Endothelial cell of umbilical vein (primary cell): Measurements from ENCODE around the gene CCNE1. TPM values are rescaled to one million over a fixed set of nuclear protein-coding genes. Genes with fewer than 3 reads are reported as not detected.

Experiments
- BruUV-seq: library from RNA; stranded (reverse); fragments of 400-500 nt; replicated peaks from 2 replicates; lab custom pipeline; 2021; lab: Mats Ljungman, UMichigan
- CTCF ChIA-PET: fragments of 300-600, 350-600 bp; sonication (Branson Sonifier 250); formaldehyde crosslinking; loops from one replicate; lab custom pipeline; 2021; ENCODE audit warnings: antibody characterized with exemption, inconsistent platforms; lab: Charles Lee
- POLR2A ChIA-PET: fragments of 300-600, 350-600 bp; sonication (Branson Sonifier 250); formaldehyde crosslinking; loops from one replicate; lab custom pipeline; 2021; ENCODE audit warnings: antibody characterized with exemption, inconsistent platforms; lab: Charles Lee
- DNase-seq: peaks from one replicate; pipeline ENCODE4 v3.0.0-alpha.2; 2011; ENCODE audit warnings: low read depth, low spot score
- FAIRE-seq: peaks from 2 replicates; lab custom pipeline; 2011; peaks lifted over from hg19 to GRCh38; lab: Jason Lieb, UNC
- H2AFZ ChIP-seq: 2 replicates; pipeline ENCODE4 v1.6.0; 2012; ENCODE audit warnings: low read depth, low read length, control low read depth, inconsistent platforms
- H3K27ac ChIP-seq: 2 replicates; pipeline ENCODE4 v1.5.1; 2011; ENCODE audit warnings: low read depth, mild to moderate bottlenecking, control low read depth, low read length, moderate library complexity; ENCODE audit not compliant: insufficient read depth
- H3K27me3 ChIP-seq, 2 experiments: 2 replicates each; pipeline versions ENCODE4 v1.6.0 to v1.6.1; 2011; ENCODE audit warnings: low read length in 2 of 2, mixed read lengths in 1 of 2; ENCODE audit not compliant: control insufficient read depth in 2 of 2, insufficient read depth in 2 of 2
- H3K36me3 ChIP-seq, 2 experiments: 2 replicates in 1 of 2; 3 replicates in 1 of 2; pipeline ENCODE4 v1.5.1; 2011; ENCODE audit warnings: low read length in 2 of 2, mild to moderate bottlenecking in 1 of 2, moderate library complexity in 1 of 2; ENCODE audit not compliant: control insufficient read depth in 2 of 2, insufficient read depth in 2 of 2; ENCODE audit errors: extremely low read depth in 1 of 2
- H3K4me1 ChIP-seq: 3 replicates; pipeline ENCODE4 v1.5.1; 2011; ENCODE audit warnings: mild to moderate bottlenecking, low read length; ENCODE audit not compliant: control insufficient read depth, insufficient read depth; ENCODE audit errors: extremely low read depth
- H3K4me2 ChIP-seq: 2 replicates; pipeline ENCODE4 v1.6.1; 2011; ENCODE audit warnings: low read length, control low read depth, mixed read lengths; ENCODE audit not compliant: insufficient read depth
- H3K4me3 ChIP-seq, 3 experiments: fragments of 200-600 bp in 1 of 3; sonication (generic), shearing (Covaris generic) in 1 of 3; replicated peaks in 1 of 3; 2 replicates each; pipeline ENCODE4 v1.5.1; 2011 to 2016; ENCODE audit warnings: control low read depth in 3 of 3, low read length in 3 of 3, mild to moderate bottlenecking in 2 of 3, inconsistent platforms in 1 of 3, low read depth in 1 of 3, moderate library complexity in 1 of 3; ENCODE audit not compliant: insufficient read depth in 1 of 3
- H3K79me2 ChIP-seq: 2 replicates; pipeline ENCODE4 v1.6.0; 2012; ENCODE audit warnings: low read length, inconsistent platforms; ENCODE audit not compliant: control insufficient read depth, insufficient read depth
- H3K9ac ChIP-seq: replicated peaks from 2 replicates; pipeline ENCODE3; 2011; ENCODE audit warnings: low read length, control low read depth; ENCODE audit not compliant: insufficient read depth; ENCODE audit errors: extremely low read depth
- H3K9me1 ChIP-seq: replicated peaks from 3 replicates; pipeline ENCODE4 v1.6.0; 2011; ENCODE audit warnings: mild to moderate bottlenecking, low read length; ENCODE audit not compliant: control insufficient read depth, insufficient read depth; ENCODE audit errors: extremely low read depth
- H3K9me3 ChIP-seq: replicated peaks from 2 replicates; pipeline ENCODE4 v1.5.1; 2012; ENCODE audit warnings: low read length, inconsistent platforms; ENCODE audit not compliant: control insufficient read depth, insufficient read depth
- H4K20me1 ChIP-seq: replicated peaks from 2 replicates; pipeline ENCODE3; 2011; ENCODE audit warnings: mild to moderate bottlenecking, low read length; ENCODE audit not compliant: control insufficient read depth, insufficient read depth; ENCODE audit errors: extremely low read depth
- EZH2 ChIP-seq: IDR thresholded peaks from 2 replicates; pipeline ENCODE4 v1.6.1; 2012; ENCODE audit warnings: borderline replicate concordance, low read depth, mild to moderate bottlenecking, moderate library complexity, low read length, inconsistent platforms; ENCODE audit not compliant: severe bottlenecking
- FOS ChIP-seq: IDR thresholded peaks from 2 replicates; pipeline ENCODE4 v1.6.1; 2011; ENCODE audit warnings: mild to moderate bottlenecking, low read length, moderate library complexity, borderline replicate concordance; ENCODE audit not compliant: insufficient read depth
- GATA2 ChIP-seq: IDR thresholded peaks from 2 replicates; pipeline ENCODE4 v1.7.0; 2011; ENCODE audit warnings: low read depth, mild to moderate bottlenecking, moderate library complexity, mixed read lengths, low read length; ENCODE audit not compliant: insufficient read length, insufficient read depth
- JUN ChIP-seq: IDR thresholded peaks from 2 replicates; pipeline ENCODE4 v1.6.1; 2011; ENCODE audit warnings: borderline replicate concordance, low read depth; ENCODE audit not compliant: insufficient read length, insufficient read depth
- MYC ChIP-seq: IDR thresholded peaks from one replicate; pipeline ENCODE4 v1.6.1; 2011; ENCODE audit warnings: mild to moderate bottlenecking, low read depth, low read length
- POLR2A ChIP-seq: IDR thresholded peaks from 2 replicates; pipeline ENCODE4 v1.6.1; 2012; ENCODE audit warnings: low read depth, mild to moderate bottlenecking, control low read depth, low read length
- POLR2AphosphoS5 ChIP-seq: IDR thresholded peaks from 2 replicates; pipeline ENCODE4 v1.6.1; 2012; ENCODE audit warnings: low read depth, mild to moderate bottlenecking, control low read depth, low read length, moderate library complexity; ENCODE audit not compliant: insufficient read depth
- dilution Hi-C: fragments of 300-500 bp; cut with MboI; formaldehyde crosslinking; loops from one replicate; pipeline ENCODE4 v1.15.0; 2019; ENCODE audit warnings: low sequenced_read_pairs; ENCODE audit not compliant: extremely low pct_ligation_motif_present
- intact Hi-C: fragments of 100-400 bp; cut with micrococcal nuclease; formaldehyde crosslinking; loops from one replicate; pipeline ENCODE4 v1.10.0; 2022
- polyA plus RNA-seq, 4 experiments: library from polyadenylated mRNA; depleted of rRNA in 3 of 4; stranded (reverse) in 3 of 4; unstranded in 1 of 4; fragments of >200 nt; gene quantifications; 2 replicates each; pipeline versions ENCODE4 v1.2.1 to v1.2.3, GENCODE V29; 2011 to 2012; ENCODE audit warnings: missing spikeins in 1 of 4
- total RNA-seq: library from RNA; stranded (reverse); gene quantifications from 2 replicates; pipeline ENCODE4 v1.2.3, GENCODE V29; 2021
- TF ChIP-seq, protein P1 (sequence below): IDR thresholded peaks from 2 replicates; pipeline ENCODE4 v1.6.1; 2011; ENCODE audit not compliant: insufficient read depth, insufficient read length
- TF ChIP-seq, protein P2 (sequence below), 2 donors: IDR thresholded peaks; 1 replicate in 1 of 2; 2 replicates in 1 of 2; pipeline ENCODE4 v1.5.1; 2011; ENCODE audit warnings: low read length in 2 of 2, mild to moderate bottlenecking in 2 of 2, moderate library complexity in 2 of 2, control low read depth in 1 of 2, inconsistent platforms in 1 of 2, low read depth in 1 of 2; ENCODE audit not compliant: insufficient read depth in 1 of 2; ENCODE audit errors: extremely low read depth in 1 of 2

CCNE1 gene
- total and polyA plus RNA-seq, 2 donors (not counting 3 experiments of a cell fraction or from before 2014, with no cell fraction given), result 8.3 to 10.1 TPM

- TF ChIP-seq, protein P1, sequence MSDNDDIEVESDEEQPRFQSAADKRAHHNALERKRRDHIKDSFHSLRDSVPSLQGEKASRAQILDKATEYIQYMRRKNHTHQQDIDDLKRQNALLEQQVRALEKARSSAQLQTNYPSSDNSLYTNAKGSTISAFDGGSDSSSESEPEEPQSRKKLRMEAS, result no peak
- no peak for TF ChIP-seq MYC
- TF ChIP-seq, protein P2, sequence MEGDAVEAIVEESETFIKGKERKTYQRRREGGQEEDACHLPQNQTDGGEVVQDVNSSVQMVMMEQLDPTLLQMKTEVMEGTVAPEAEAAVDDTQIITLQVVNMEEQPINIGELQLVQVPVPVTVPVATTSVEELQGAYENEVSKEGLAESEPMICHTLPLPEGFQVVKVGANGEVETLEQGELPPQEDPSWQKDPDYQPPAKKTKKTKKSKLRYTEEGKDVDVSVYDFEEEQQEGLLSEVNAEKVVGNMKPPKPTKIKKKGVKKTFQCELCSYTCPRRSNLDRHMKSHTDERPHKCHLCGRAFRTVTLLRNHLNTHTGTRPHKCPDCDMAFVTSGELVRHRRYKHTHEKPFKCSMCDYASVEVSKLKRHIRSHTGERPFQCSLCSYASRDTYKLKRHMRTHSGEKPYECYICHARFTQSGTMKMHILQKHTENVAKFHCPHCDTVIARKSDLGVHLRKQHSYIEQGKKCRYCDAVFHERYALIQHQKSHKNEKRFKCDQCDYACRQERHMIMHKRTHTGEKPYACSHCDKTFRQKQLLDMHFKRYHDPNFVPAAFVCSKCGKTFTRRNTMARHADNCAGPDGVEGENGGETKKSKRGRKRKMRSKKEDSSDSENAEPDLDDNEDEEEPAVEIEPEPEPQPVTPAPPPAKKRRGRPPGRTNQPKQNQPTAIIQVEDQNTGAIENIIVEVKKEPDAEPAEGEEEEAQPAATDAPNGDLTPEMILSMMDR (IDR thresholded peaks at IDR 0.05; ENCODE audit: extremely low read depth in 1 of 2, insufficient read depth in 1 of 2, low read depth in 1 of 2, low read length in 2 of 2), result no peak
- no peak for TF ChIP-seq POLR2A
- TF ChIP-seq POLR2AphosphoS5, result no peak
- no peak for TF ChIP-seq FOS
- no peak for TF ChIP-seq EZH2
- no peak for TF ChIP-seq JUN
- TF ChIP-seq GATA2, result no peak
- no TSS peak for BruUV-seq
- Histone ChIP-seq H3K4me1 (no peaks in the 10 kb centered on the region), H3K4me3 (no peak overlapping the region), H3K27ac (no peak overlapping the region), H3K9me3 (no peaks in the 10 kb centered on the region), H3K79me2 (no peaks in the 10 kb centered on the region), H3K9me1 (no peaks in the 10 kb centered on the region), H3K36me3 (no peaks in the 10 kb centered on the region), H4K20me1 (no peaks in the 10 kb centered on the region), H3K4me2 (no peak overlapping the region), H3K9ac (no peak overlapping the region), H2AFZ (no peak overlapping the region), H3K27me3 (no peaks in the 10 kb centered on the region)
- no peak for DNase-seq
- CTCF ChIA-PET, result no interaction called here
- no peak for FAIRE-seq
- dilution Hi-C loops (no loop called here), intact Hi-C loops (no loop called here)
- POLR2A ChIA-PET, result no interaction called here
These were observed 4.6 kb upstream of the CCNE1 start for GRCh38 chr19:29807178-29807577.
